ENCODE results near the gene ABI3BP. TPM values are rescaled to one million over a fixed set of nuclear protein-coding genes. Genes with fewer than 3 reads are reported as not detected.
A peak's percentile ranks its signal among the peaks of the same experiment; 100 is the strongest.

The ABI3BP gene
- polyA plus RNA-seq, 1 of the 3 experiments (the other 2 are of a cell fraction), result 8.4 TPM

- H3K27ac ChIP-seq (ENCODE audit: low read depth in 2 of 2, low read length in 1 of 2), result 0 out of 4 replicates have a peak overlapping the region, but pooled peaks of 1 of the 2 experiments have one; percentile 20
- H3K9ac ChIP-seq, result no peak overlapping the region
- WGBS (ENCODE audit: low lambda C conversion rate), result 97% methylated on average over 2 of the region's 2 CpGs
These were observed 21.4 kb downstream of the ABI3BP start for GRCh38 chr3:100971798-100972197.

GRCh38 chr3:100970477-100970990 lies 22.7 kb downstream of the ABI3BP start:
- ChIA-PET CTCF (interaction anchor here (1.2 to 1.9 kb wide), 5 partner anchors 13 to 411 kb away, joined by 3 to 4 read pairs (median 3); partner anchors contain the start of gene ABI3BP), POLR2A (no interaction called here)
- H3K4me2 ChIP-seq, result no peak overlapping the region
- no peaks in the 10 kb centered on the region for H3K9me3 ChIP-seq
- H3K79me2 ChIP-seq (ENCODE audit: insufficient read depth), result no peaks in the 10 kb centered on the region
- H3F3A ChIP-seq (replicated peaks; ENCODE audit: insufficient read depth), result no peaks in the 10 kb centered on the region
- no peak overlapping the region for H3K27ac ChIP-seq (ENCODE audit: low read depth in 2 of 2, low read length in 1 of 2)
- no peak overlapping the region for H3K9ac ChIP-seq
- 91% methylated on average over 6 of the region's 6 CpGs for WGBS (ENCODE audit: low lambda C conversion rate)
- H3K4me1 ChIP-seq (ENCODE audit: control insufficient read depth in 1 of 2, insufficient read depth in 2 of 2, low read depth in 1 of 2, low read length in 1 of 2), result peaks cover 0 to 25% of the 10 kb centered on the region in 2 experiments; a peak in 2 of 4 replicates
- no peaks in the 10 kb centered on the region for H3K27me3 ChIP-seq (ENCODE audit: insufficient read depth)
- no peak for DNase-seq
- H4K20me1 ChIP-seq (ENCODE audit: insufficient read depth), result no peaks in the 10 kb centered on the region
- no peaks in the 10 kb centered on the region for H3K9me2 ChIP-seq
- H3K36me3 ChIP-seq (replicated peaks in 1 of 2; ENCODE audit: control insufficient read depth in 1 of 2, insufficient read depth in 2 of 2, low read length in 1 of 2), result no peaks in the 10 kb centered on the region
- no peak overlapping the region for H2AFZ ChIP-seq (ENCODE audit: low read depth)
- no peak overlapping the region for H3K4me3 ChIP-seq (ENCODE audit: low read depth in 2 of 2, low read length in 1 of 2)
- TF ChIP-seq GATA2 (CRISPR knock-in tag; IDR thresholded peaks at IDR 0.05) (no peak), JUND (IDR thresholded peaks at IDR 0.05) (no peak), IRF3 (IDR thresholded peaks at IDR 0.05; ENCODE audit: low read depth, low read length) (no peak), ZBTB33 (IDR thresholded peaks at IDR 0.05; ENCODE audit: borderline replicate concordance, low read depth) (no peak), USF2 (IDR thresholded peaks at IDR 0.05; ENCODE audit: borderline replicate concordance, low read depth, low read length) (no peak), MEF2A (IDR thresholded peaks at IDR 0.05; ENCODE audit: borderline replicate concordance, low read depth) (no peak), CHD2 (IDR thresholded peaks at IDR 0.05; ENCODE audit: low read length, partially characterized antibody) (no peak), ELF1 (IDR thresholded peaks at IDR 0.05) (no peak), SMC3 (IDR thresholded peaks at IDR 0.05; ENCODE audit: low read depth, low read length) (no peak), YY1 (IDR thresholded peaks at IDR 0.05; ENCODE audit: low read depth) (no peak), REST (IDR thresholded peaks at IDR 0.05; ENCODE audit: low read depth, low read length) (no peak), RFX5 (IDR thresholded peaks at IDR 0.05; ENCODE audit: low read length) (no peak), TAF1 (IDR thresholded peaks at IDR 0.05; ENCODE audit: borderline replicate concordance, low read depth, low read length) (no peak), MXI1 (IDR thresholded peaks at IDR 0.05; ENCODE audit: low read depth, low read length) (no peak), GABPA (IDR thresholded peaks at IDR 0.05; ENCODE audit: low read depth) (no peak), SIN3A (IDR thresholded peaks at IDR 0.05; ENCODE audit: borderline replicate concordance, low read depth, low read length) (no peak)

More at GRCh38 chr3:100971798-100972197, 21.4 kb downstream of the ABI3BP start:
- Histone ChIP-seq H3K9me2 (no peaks in the 10 kb centered on the region), H3K4me3 (ENCODE audit: low read depth in 2 of 2, low read length in 1 of 2) (no peak overlapping the region), H3K79me2 (ENCODE audit: insufficient read depth) (no peaks in the 10 kb centered on the region), H3K9me3 (no peaks in the 10 kb centered on the region), H3K4me2 (no peak overlapping the region), H3K4me1 (ENCODE audit: control insufficient read depth in 1 of 2, insufficient read depth in 2 of 2, low read depth in 1 of 2, low read length in 1 of 2) (peaks cover 0 to 18% of the 10 kb centered on the region in 2 experiments; a peak in 2 of 4 replicates), H3K36me3 (replicated peaks in 1 of 2; ENCODE audit: control insufficient read depth in 1 of 2, insufficient read depth in 2 of 2, low read length in 1 of 2) (no peaks in the 10 kb centered on the region), H3F3A (replicated peaks; ENCODE audit: insufficient read depth) (no peaks in the 10 kb centered on the region), H3K27me3 (ENCODE audit: insufficient read depth) (no peaks in the 10 kb centered on the region), H4K20me1 (ENCODE audit: insufficient read depth) (no peaks in the 10 kb centered on the region), H2AFZ (ENCODE audit: low read depth) (no peak overlapping the region)
- TF ChIP-seq TCF12 (IDR thresholded peaks at IDR 0.05) (no peak), TEAD4 (IDR thresholded peaks at IDR 0.05; ENCODE audit: borderline replicate concordance, insufficient read depth) (no peak), FOXJ3 (CRISPR knock-in tag; IDR thresholded peaks at IDR 0.05) (no peak), MEF2A (IDR thresholded peaks at IDR 0.05; ENCODE audit: borderline replicate concordance, low read depth) (no peak), YY1 (IDR thresholded peaks at IDR 0.05; ENCODE audit: low read depth) (no peak), JUND (IDR thresholded peaks at IDR 0.05) (no peak), TAF1 (IDR thresholded peaks at IDR 0.05; ENCODE audit: borderline replicate concordance, low read depth, low read length) (no peak), CHD2 (IDR thresholded peaks at IDR 0.05; ENCODE audit: low read length, partially characterized antibody) (no peak), FOSL2 (IDR thresholded peaks at IDR 0.05; ENCODE audit: borderline replicate concordance, low read depth) (no peak), NRF1 (IDR thresholded peaks at IDR 0.05; ENCODE audit: low read depth, low read length) (no peak), EZH2phosphoT487 (IDR thresholded peaks at IDR 0.05; ENCODE audit: borderline replicate concordance, low read depth) (no peak), GATA2 (CRISPR knock-in tag; IDR thresholded peaks at IDR 0.05) (no peak), RAD21 (IDR thresholded peaks at IDR 0.05; ENCODE audit: low read length) (no peak)
- no peak for DNase-seq
- CTCF ChIA-PET, result interaction anchor here (1.0 to 1.9 kb wide), 5 partner anchors 12 to 410 kb away, joined by 3 to 4 read pairs (median 3); no protein-coding TSS in a partner anchor
- POLR2A ChIA-PET, result no interaction called here
